Liver (tissue), 3 donors: ENCODE results near the gene SLX9.

ENCODE experiments used
- ATF3 ChIP-seq: IDR thresholded peaks from 2 replicates; pipeline ENCODE4 v1.6.1; 2016; ENCODE audit warnings: antibody characterized with exemption
- CTCF ChIP-seq: fragments of 150-350 bp; IDR thresholded peaks from 2 replicates; pipeline ENCODE4 v1.5.1; 2017; ENCODE audit warnings: improper control_type of control experiment, low read depth, low read length; ENCODE audit not compliant: missing input control
- EGR1 ChIP-seq, 2 donors: IDR thresholded peaks; 2 replicates each; pipeline ENCODE4 v1.6.1; 2016 to 2018; ENCODE audit warnings: antibody characterized with exemption in 2 of 2, low read depth in 2 of 2
- GABPA ChIP-seq, 2 donors: IDR thresholded peaks in 1 of 2; conservative IDR thresholded peaks in 1 of 2; 2 replicates each; pipeline ENCODE4 v1.6.1; 2016; ENCODE audit warnings: antibody characterized with exemption in 2 of 2, mild to moderate bottlenecking in 1 of 2, moderate library complexity in 1 of 2
- HNF4G ChIP-seq: IDR thresholded peaks from 2 replicates; pipeline ENCODE4 v1.6.1; 2016; ENCODE audit warnings: antibody characterized with exemption
- JUND ChIP-seq, 2 donors: IDR thresholded peaks; 2 replicates each; pipeline ENCODE4 v1.6.1; 2016; ENCODE audit warnings: antibody characterized with exemption in 2 of 2
- MAX ChIP-seq: IDR thresholded peaks from 2 replicates; pipeline ENCODE4 v1.6.1; 2016; ENCODE audit warnings: antibody characterized with exemption
- RAD21 ChIP-seq, 2 donors: IDR thresholded peaks; 2 replicates each; pipeline ENCODE4 v1.6.1; 2016; ENCODE audit warnings: antibody characterized with exemption in 2 of 2, mild to moderate bottlenecking in 2 of 2
- REST ChIP-seq: IDR thresholded peaks from 2 replicates; pipeline ENCODE4 v1.6.1; 2016; ENCODE audit warnings: antibody characterized with exemption, mild to moderate bottlenecking
- RXRA ChIP-seq, 2 donors: IDR thresholded peaks; 2 replicates each; pipeline ENCODE4 v1.6.1; 2017 to 2018; ENCODE audit warnings: antibody characterized with exemption in 2 of 2, mild to moderate bottlenecking in 1 of 2
- SP1 ChIP-seq: IDR thresholded peaks from 2 replicates; pipeline ENCODE4 v1.6.1; 2018; ENCODE audit warnings: antibody characterized with exemption, mild to moderate bottlenecking
- TAF1 ChIP-seq: conservative IDR thresholded peaks from 2 replicates; pipeline ENCODE4 v1.6.1; 2016; ENCODE audit warnings: antibody characterized with exemption, mild to moderate bottlenecking
- YY1 ChIP-seq: IDR thresholded peaks from 2 replicates; pipeline ENCODE4 v1.6.1; 2016; ENCODE audit warnings: antibody characterized with exemption, mild to moderate bottlenecking
- donor health status: healthy.
- donor health status: healthy.

- TF ChIP-seq RXRA (IDR thresholded peaks at IDR 0.05) (no peak), CTCF (no peak), YY1 (no peak), ATF3 (no peak), JUND (IDR thresholded peaks at IDR 0.05) (no peak), RAD21 (IDR thresholded peaks at IDR 0.05) (no peak), MAX (no peak), SP1 (no peak), REST (no peak), GABPA (IDR thresholded peaks at IDR 0.05 in 1 of 2, conservative IDR thresholded peaks at IDR 0.05 in 1 of 2) (no peak), EGR1 (IDR thresholded peaks at IDR 0.05; ENCODE audit: low read depth in 2 of 2) (no peak), HNF4G (no peak), TAF1 (no peak)
Measured at GRCh38 chr21:44998621-44999427, 59.0 kb downstream of the SLX9 start.
